Measurements from ENCODE around the gene NUP188. TPM values are rescaled to one million over a fixed set of nuclear protein-coding genes. Genes with fewer than 3 reads are reported as not detected.
A peak's percentile ranks its signal among the peaks of the same experiment; 100 is the strongest.

The NUP188 gene
- total and polyA plus RNA-seq, 2 of the 13 experiments (the other 11 are each of a cell fraction or from before 2014, with no cell fraction given): 28.0 to 38.5 TPM

GRCh38 chr9:128921881-128922763 lies 25.4 kb upstream of the NUP188 start (continued):
- no peak for TF ChIP-seq REST (IDR thresholded peaks at IDR 0.05; ENCODE audit: borderline replicate concordance in 1 of 2, low read depth in 1 of 2, low read length in 2 of 2)
- no peak for TF ChIP-seq ZNF850 (CRISPR knock-in tag; conservative IDR thresholded peaks at IDR 0.05)
- no peak for TF ChIP-seq ZNF577 (CRISPR knock-in tag; IDR thresholded peaks at IDR 0.05; ENCODE audit: borderline replicate concordance, low read depth)
- no peak for TF ChIP-seq AGO1 (IDR thresholded peaks at IDR 0.05; ENCODE audit: low read depth, low read length, poor library complexity, severe bottlenecking)
- no peak for TF ChIP-seq ZNF232 (CRISPR knock-in tag; IDR thresholded peaks at IDR 0.05; ENCODE audit: borderline replicate concordance)
- TF ChIP-seq PRDM15 (CRISPR knock-in tag; IDR thresholded peaks at IDR 0.05): no peak
- peak; percentile 24; the same call in 1 of the 2 replicates for TF ChIP-seq TBX2 (CRISPR knock-in tag; IDR thresholded peaks at IDR 0.05; ENCODE audit: borderline replicate concordance)
- no peak for TF ChIP-seq ZNF776 (CRISPR knock-in tag; IDR thresholded peaks at IDR 0.05)
- TF ChIP-seq HOXD1 (CRISPR knock-in tag; IDR thresholded peaks at IDR 0.05): no peak
- TF ChIP-seq ZBTB7A (CRISPR knock-in tag; IDR thresholded peaks at IDR 0.05): peak; percentile 66; the same call in 1 of the 2 replicates
- no peak for TF ChIP-seq ZBTB34 (CRISPR knock-in tag; IDR thresholded peaks at IDR 0.05)
- TF ChIP-seq ZNF383 (CRISPR knock-in tag; IDR thresholded peaks at IDR 0.05; ENCODE audit: borderline replicate concordance): no peak
- TF ChIP-seq ZNF264 (CRISPR knock-in tag; IDR thresholded peaks at IDR 0.05): no peak
- TF ChIP-seq ZNF354B (CRISPR knock-in tag; IDR thresholded peaks at IDR 0.05): no peak
- TF ChIP-seq MAFG (CRISPR knock-in tag; IDR thresholded peaks at IDR 0.05): no peak
- no peak for TF ChIP-seq SNAPC5 (CRISPR knock-in tag; IDR thresholded peaks at IDR 0.05; ENCODE audit: borderline replicate concordance)
- TF ChIP-seq ZNF260 (CRISPR knock-in tag; IDR thresholded peaks at IDR 0.05; ENCODE audit: borderline replicate concordance, low read depth): no peak
- TF ChIP-seq NR2F2 (IDR thresholded peaks at IDR 0.05; ENCODE audit: borderline replicate concordance, low read depth): no peak

All from HepG2 (cell line).